ENCODE data around the gene USP9X.

USP9X gene

GRCh38 chrX:41177297-41177696 lies 92.1 kb downstream of the USP9X start:
- TF ChIP-seq CTCF (conservative IDR thresholded peaks at IDR 0.05; ENCODE audit: low read length), result no peak
- TF ChIP-seq EZH2phosphoT487 (IDR thresholded peaks at IDR 0.05; ENCODE audit: borderline replicate concordance), result no peak
- Histone ChIP-seq H3K4me2 (ENCODE audit: low read depth, low read length, poor library complexity, severe bottlenecking) (no peak overlapping the region), H3K4me1 (ENCODE audit: insufficient read depth, low read length, poor library complexity, severe bottlenecking) (peaks cover 7% of the 10 kb centered on the region), H3K4me3 (ENCODE audit: low read length, poor library complexity, severe bottlenecking) (no peak overlapping the region), H3F3A (ENCODE audit: low read depth) (no peaks in the 10 kb centered on the region; the same call in 1 of the 2 replicates), H3K9me3 (ENCODE audit: insufficient read depth, low read depth, low read length) (no peaks in the 10 kb centered on the region), H2AFZ (ENCODE audit: low read length) (no peak overlapping the region), H3K9ac (ENCODE audit: low read depth, low read length, poor library complexity, severe bottlenecking) (no peak overlapping the region), H4K20me1 (ENCODE audit: insufficient read depth, low read length, poor library complexity, severe bottlenecking) (no peaks in the 10 kb centered on the region), H3K27me3 (ENCODE audit: insufficient read depth, low read length, poor library complexity, severe bottlenecking) (no peaks in the 10 kb centered on the region), H3K9me2 (replicated peaks; ENCODE audit: low read depth, low read length) (no peaks in the 10 kb centered on the region), H3K79me2 (ENCODE audit: insufficient read depth, low read length) (no peaks in the 10 kb centered on the region), H3K36me3 (ENCODE audit: insufficient read depth, low read length) (peaks cover 29% of the 10 kb centered on the region; the same call in 1 of the 2 replicates)

GRCh38 chrX:41178201-41178600 lies 93.0 kb downstream of the USP9X start:
- H3K4me3 ChIP-seq (ENCODE audit: low read length, poor library complexity, severe bottlenecking), result no peak overlapping the region
- H3K4me2 ChIP-seq (ENCODE audit: low read depth, low read length, poor library complexity, severe bottlenecking), result no peak overlapping the region
- H3K9me2 ChIP-seq (replicated peaks; ENCODE audit: low read depth, low read length), result no peaks in the 10 kb centered on the region
- H3K27me3 ChIP-seq (ENCODE audit: insufficient read depth, low read length, poor library complexity, severe bottlenecking), result no peaks in the 10 kb centered on the region
- no peaks in the 10 kb centered on the region; the same call in 1 of the 2 replicates for H3F3A ChIP-seq (ENCODE audit: low read depth)
- H3K36me3 ChIP-seq (ENCODE audit: insufficient read depth, low read length), result peaks cover 19% of the 10 kb centered on the region; the same call in 1 of the 2 replicates
- no peaks in the 10 kb centered on the region for H3K9me3 ChIP-seq (ENCODE audit: insufficient read depth, low read depth, low read length)
- H4K20me1 ChIP-seq (ENCODE audit: insufficient read depth, low read length, poor library complexity, severe bottlenecking), result no peaks in the 10 kb centered on the region
- H3K4me1 ChIP-seq (ENCODE audit: insufficient read depth, low read length, poor library complexity, severe bottlenecking), result peaks cover 7% of the 10 kb centered on the region
- TF ChIP-seq CTCF (conservative IDR thresholded peaks at IDR 0.05; ENCODE audit: low read length), result no peak
- no peak for TF ChIP-seq EZH2phosphoT487 (IDR thresholded peaks at IDR 0.05; ENCODE audit: borderline replicate concordance)
- H2AFZ ChIP-seq (ENCODE audit: low read length), result no peak overlapping the region
- H3K79me2 ChIP-seq (ENCODE audit: insufficient read depth, low read length), result no peaks in the 10 kb centered on the region
- no peak overlapping the region for H3K9ac ChIP-seq (ENCODE audit: low read depth, low read length, poor library complexity, severe bottlenecking)

- H3K9me3 ChIP-seq (ENCODE audit: insufficient read depth, low read depth, low read length), result no peaks in the 10 kb centered on the region
- H3K4me1 ChIP-seq (ENCODE audit: insufficient read depth, low read length, poor library complexity, severe bottlenecking), result peaks cover 7% of the 10 kb centered on the region
- TF ChIP-seq CTCF (conservative IDR thresholded peaks at IDR 0.05; ENCODE audit: low read length), result peak; percentile 68
- no peak for TF ChIP-seq EZH2phosphoT487 (IDR thresholded peaks at IDR 0.05; ENCODE audit: borderline replicate concordance)
- peaks cover 24% of the 10 kb centered on the region; the same call in 1 of the 2 replicates for H3K36me3 ChIP-seq (ENCODE audit: insufficient read depth, low read length)
- peak overlapping the region; percentile 55 for H3K4me2 ChIP-seq (ENCODE audit: low read depth, low read length, poor library complexity, severe bottlenecking)
- H3K9me2 ChIP-seq (replicated peaks; ENCODE audit: low read depth, low read length), result no peaks in the 10 kb centered on the region
- H3K79me2 ChIP-seq (ENCODE audit: insufficient read depth, low read length), result no peaks in the 10 kb centered on the region
- no peaks in the 10 kb centered on the region; the same call in 1 of the 2 replicates for H3F3A ChIP-seq (ENCODE audit: low read depth)
- H3K27me3 ChIP-seq (ENCODE audit: insufficient read depth, low read length, poor library complexity, severe bottlenecking), result no peaks in the 10 kb centered on the region
- H3K4me3 ChIP-seq (ENCODE audit: low read length, poor library complexity, severe bottlenecking), result no peak overlapping the region
- H4K20me1 ChIP-seq (ENCODE audit: insufficient read depth, low read length, poor library complexity, severe bottlenecking), result no peaks in the 10 kb centered on the region
- H3K9ac ChIP-seq (ENCODE audit: low read depth, low read length, poor library complexity, severe bottlenecking), result no peak overlapping the region
- no peak overlapping the region for H2AFZ ChIP-seq (ENCODE audit: low read length)
Measured at GRCh38 chrX:41180194-41180908, 95.1 kb downstream of the USP9X start.
